NCI-H2107 treated with DMSO at 0.1 percent for 48 hours (cell line): ENCODE data around the gene EXOSC7.
"Not testable (repeated sequence)": the region's sequence is repeated elsewhere in the genome, so short reads cannot be mapped to it uniquely, and the experiment has no call there.

ENCODE experiments used
- DNase-seq: peaks from one replicate; lab custom pipeline; 2025; ENCODE audit not compliant: unreplicated experiment; lab: John Stamatoyannopoulos, UW

EXOSC7 gene

GRCh38 chr3:44976002-44976815 lies at the start of gene EXOSC7, which contains the start of gene ZDHHC3:
EXOSC7 (plus strand) TSS chr3:44976244; CDS start chr3:44976278, 34 bp downstream.
ZDHHC3 (minus strand) TSS chr3:44976174; CDS start chr3:44959436, 16,738 bp downstream.
- DNase-seq = peak; percentile 36

- DNase-seq = no peak
These were observed 49.1 kb upstream of the EXOSC7 start for GRCh38 chr3:44926921-44927320.

- DNase-seq = no peak
These were observed 48.7 kb upstream of the EXOSC7 start for GRCh38 chr3:44927371-44927770.

GRCh38 chr3:44929782-44930181 lies 46.3 kb upstream of the EXOSC7 start:
- no peak for DNase-seq

- DNase-seq = no peak
These were observed 45.1 kb upstream of the EXOSC7 start for GRCh38 chr3:44930911-44931310.

GRCh38 chr3:44931791-44932190 lies 44.3 kb upstream of the EXOSC7 start:
- DNase-seq = no peak

GRCh38 chr3:44932271-44932670 lies 43.8 kb upstream of the EXOSC7 start:
- DNase-seq = no peak

GRCh38 chr3:44932986-44933944 lies 42.8 kb upstream of the EXOSC7 start:
- no peak for DNase-seq

- peak; percentile 22 for DNase-seq
These were observed 36.4 kb upstream of the EXOSC7 start for GRCh38 chr3:44939581-44940036.

- DNase-seq = no peak
These were observed 33.7 kb upstream of the EXOSC7 start for GRCh38 chr3:44942202-44942921.

GRCh38 chr3:44948239-44948638 lies 27.8 kb upstream of the EXOSC7 start:
- DNase-seq = no peak

GRCh38 chr3:44949770-44950169 lies 26.3 kb upstream of the EXOSC7 start:
- not testable (repeated sequence) for DNase-seq

GRCh38 chr3:44950275-44950734 lies 25.7 kb upstream of the EXOSC7 start:
- peak; percentile 45 for DNase-seq

GRCh38 chr3:44952689-44953088 lies 23.4 kb upstream of the EXOSC7 start:
- no peak for DNase-seq

GRCh38 chr3:44954304-44954703 lies 21.7 kb upstream of the EXOSC7 start:
- DNase-seq = no peak

- no peak for DNase-seq
These were observed 21.1 kb upstream of the EXOSC7 start for GRCh38 chr3:44954962-44955361.

GRCh38 chr3:44955917-44956316 lies 20.1 kb upstream of the EXOSC7 start:
- no peak for DNase-seq

- no peak for DNase-seq
These were observed 18.1 kb upstream of the EXOSC7 start for GRCh38 chr3:44957986-44958385.

- DNase-seq = no peak
These were observed 17.7 kb upstream of the EXOSC7 start for GRCh38 chr3:44958386-44958785.

GRCh38 chr3:44960387-44961026 lies 15.5 kb upstream of the EXOSC7 start:
- DNase-seq = no peak
